ENCODE results near the gene MUC16.

Gene MUC16

GRCh38 chr19:9008667-9009066, 1.5 kb downstream of the MUC16 start:
- no peak for DNase-seq

GRCh38 chr19:9000933-9001332, 9.3 kb downstream of the MUC16 start:
- no peak for DNase-seq

- DNase-seq: no peak
These were observed 22.0 kb downstream of the MUC16 start for GRCh38 chr19:8988204-8988603.

GRCh38 chr19:8986296-8986695, 23.9 kb downstream of the MUC16 start:
- DNase-seq: no peak

GRCh38 chr19:8973501-8974091, 36.6 kb downstream of the MUC16 start:
- DNase-seq: no peak

GRCh38 chr19:8965887-8966286, 44.3 kb downstream of the MUC16 start:
- no peak for DNase-seq

Data from activated gamma-delta T cell treated with Interleukin-2 at 50 U/mL for 16 hours (primary cell).